Uterus (tissue), 2 donors: ENCODE measurements around the gene VSIR.

Experiments used
- POLR2A ChIP-seq, 2 donors: fragments of 450-650 bp; IDR thresholded peaks; one replicate each; pipeline ENCODE4 v1.6.1; 2016; ENCODE audit warnings: antibody characterized with exemption in 2 of 2, mild to moderate bottlenecking in 1 of 2, moderate library complexity in 1 of 2
- TF ChIP-seq, protein P1 (sequence below), 4 experiments: fragments of 200-600 bp in 2 of 4; fragments of 450-650 bp in 2 of 4; sonication (generic) in 2 of 4; IDR thresholded peaks; one replicate each; pipeline ENCODE4 v1.5.1; 2016 to 2019; ENCODE audit warnings: antibody characterized with exemption in 4 of 4, mild to moderate bottlenecking in 2 of 4, moderate library complexity in 1 of 4

DNA sequence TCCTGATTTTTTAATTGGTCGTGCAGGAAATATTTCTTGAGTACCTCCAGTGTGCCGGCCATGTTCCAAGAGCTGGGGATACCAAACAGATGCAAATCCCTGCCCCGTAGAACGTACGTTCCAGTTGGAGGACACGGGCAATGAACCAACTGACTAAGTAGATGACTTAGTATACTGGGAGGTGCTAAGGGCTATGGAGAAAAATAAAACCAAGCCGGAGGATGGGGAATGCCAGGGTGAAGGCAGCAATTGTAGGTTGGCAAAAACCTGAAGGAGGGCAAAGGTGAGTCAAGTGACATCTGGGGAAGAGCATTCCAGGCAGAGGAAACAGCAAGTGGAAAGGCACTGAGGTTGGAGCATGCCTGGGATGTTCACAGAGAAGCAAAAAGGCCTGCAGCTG is 6.8 kb upstream of the VSIR start:
- TF ChIP-seq, protein P1, sequence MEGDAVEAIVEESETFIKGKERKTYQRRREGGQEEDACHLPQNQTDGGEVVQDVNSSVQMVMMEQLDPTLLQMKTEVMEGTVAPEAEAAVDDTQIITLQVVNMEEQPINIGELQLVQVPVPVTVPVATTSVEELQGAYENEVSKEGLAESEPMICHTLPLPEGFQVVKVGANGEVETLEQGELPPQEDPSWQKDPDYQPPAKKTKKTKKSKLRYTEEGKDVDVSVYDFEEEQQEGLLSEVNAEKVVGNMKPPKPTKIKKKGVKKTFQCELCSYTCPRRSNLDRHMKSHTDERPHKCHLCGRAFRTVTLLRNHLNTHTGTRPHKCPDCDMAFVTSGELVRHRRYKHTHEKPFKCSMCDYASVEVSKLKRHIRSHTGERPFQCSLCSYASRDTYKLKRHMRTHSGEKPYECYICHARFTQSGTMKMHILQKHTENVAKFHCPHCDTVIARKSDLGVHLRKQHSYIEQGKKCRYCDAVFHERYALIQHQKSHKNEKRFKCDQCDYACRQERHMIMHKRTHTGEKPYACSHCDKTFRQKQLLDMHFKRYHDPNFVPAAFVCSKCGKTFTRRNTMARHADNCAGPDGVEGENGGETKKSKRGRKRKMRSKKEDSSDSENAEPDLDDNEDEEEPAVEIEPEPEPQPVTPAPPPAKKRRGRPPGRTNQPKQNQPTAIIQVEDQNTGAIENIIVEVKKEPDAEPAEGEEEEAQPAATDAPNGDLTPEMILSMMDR (IDR thresholded peaks at IDR 0.05), result no peak
- no peak for TF ChIP-seq POLR2A (IDR thresholded peaks at IDR 0.05)
